AG10803 (cell line): ENCODE data around the gene OR51Q1.

Experiments used
- DNase-seq: peaks from one replicate; pipeline ENCODE4 v3.0.0; 2010; ENCODE audit warnings: low read depth
- H3K4me3 ChIP-seq: 2 replicates; pipeline ENCODE4 v1.5.1; 2011; ENCODE audit warnings: mild to moderate bottlenecking, low read length, control low read depth
- CTCF ChIP-seq: conservative IDR thresholded peaks from 2 replicates; pipeline ENCODE4 v1.5.1; 2011; ENCODE audit warnings: mild to moderate bottlenecking, low read length, control low read depth, inconsistent platforms

Gene OR51Q1

GRCh38 chr11:5460983-5461621, 39.2 kb downstream of the OR51Q1 start:
- TF ChIP-seq CTCF: no peak
- no peak overlapping the region for H3K4me3 ChIP-seq
- DNase-seq: no peak

- H3K4me3 ChIP-seq: no peak overlapping the region
- DNase-seq: no peak
- TF ChIP-seq CTCF: no peak
Observed at GRCh38 chr11:5467527-5467926, 45.6 kb downstream of the OR51Q1 start.
